Hepatocyte (in vitro differentiated cells): ENCODE data around the gene NUFIP1.

Source experiments
- EZH2 ChIP-seq: fragments of 200-600 bp; sonication (generic); IDR thresholded peaks from 2 replicates; pipeline ENCODE4 v1.6.1; 2016; ENCODE audit warnings: antibody characterized with exemption, mild to moderate bottlenecking, borderline replicate concordance
- TF ChIP-seq, protein P1 (sequence below): fragments of 200-600 bp; sonication (generic); IDR thresholded peaks from 2 replicates; pipeline ENCODE4 v1.5.1; 2016; ENCODE audit warnings: antibody characterized with exemption, mild to moderate bottlenecking; ENCODE audit not compliant: poor library complexity

DNA sequence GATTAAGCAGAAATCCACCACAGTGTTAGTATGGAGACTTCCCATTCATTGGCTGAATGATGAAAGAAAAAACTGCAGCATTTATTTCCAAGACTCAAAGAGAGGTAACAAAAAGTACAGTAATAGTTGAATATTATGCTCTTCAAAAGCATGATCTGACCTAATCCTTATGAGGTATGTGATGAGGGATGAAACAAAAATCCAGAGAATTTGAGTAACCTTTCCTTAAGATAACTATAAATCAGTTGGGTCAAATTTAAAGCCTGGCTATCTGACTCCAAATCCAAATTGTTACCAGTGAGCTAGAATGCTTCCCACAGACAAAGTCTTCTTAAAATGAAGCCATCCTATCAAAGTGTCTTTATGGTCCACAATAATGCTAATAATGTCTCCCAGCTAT lies 38.1 kb downstream of the NUFIP1 start:
- TF ChIP-seq EZH2: no peak
- TF ChIP-seq, protein P1, sequence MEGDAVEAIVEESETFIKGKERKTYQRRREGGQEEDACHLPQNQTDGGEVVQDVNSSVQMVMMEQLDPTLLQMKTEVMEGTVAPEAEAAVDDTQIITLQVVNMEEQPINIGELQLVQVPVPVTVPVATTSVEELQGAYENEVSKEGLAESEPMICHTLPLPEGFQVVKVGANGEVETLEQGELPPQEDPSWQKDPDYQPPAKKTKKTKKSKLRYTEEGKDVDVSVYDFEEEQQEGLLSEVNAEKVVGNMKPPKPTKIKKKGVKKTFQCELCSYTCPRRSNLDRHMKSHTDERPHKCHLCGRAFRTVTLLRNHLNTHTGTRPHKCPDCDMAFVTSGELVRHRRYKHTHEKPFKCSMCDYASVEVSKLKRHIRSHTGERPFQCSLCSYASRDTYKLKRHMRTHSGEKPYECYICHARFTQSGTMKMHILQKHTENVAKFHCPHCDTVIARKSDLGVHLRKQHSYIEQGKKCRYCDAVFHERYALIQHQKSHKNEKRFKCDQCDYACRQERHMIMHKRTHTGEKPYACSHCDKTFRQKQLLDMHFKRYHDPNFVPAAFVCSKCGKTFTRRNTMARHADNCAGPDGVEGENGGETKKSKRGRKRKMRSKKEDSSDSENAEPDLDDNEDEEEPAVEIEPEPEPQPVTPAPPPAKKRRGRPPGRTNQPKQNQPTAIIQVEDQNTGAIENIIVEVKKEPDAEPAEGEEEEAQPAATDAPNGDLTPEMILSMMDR: no peak
